Measurements from ENCODE around the gene LHPP. TPM values are rescaled to one million over a fixed set of nuclear protein-coding genes. Genes with fewer than 3 reads are reported as not detected.

LHPP gene
- total RNA-seq, 4 donors from 2014 or later, result 34.2 to 76.7 (median 38.2) TPM

GRCh38 chr10:124505279-124505678 lies 43.7 kb downstream of the LHPP start:
- no peaks in the 10 kb centered on the region for H3K4me1 ChIP-seq
- no peak for TF ChIP-seq POLR2A (IDR thresholded peaks at IDR 0.05)
- TF ChIP-seq, protein P1, sequence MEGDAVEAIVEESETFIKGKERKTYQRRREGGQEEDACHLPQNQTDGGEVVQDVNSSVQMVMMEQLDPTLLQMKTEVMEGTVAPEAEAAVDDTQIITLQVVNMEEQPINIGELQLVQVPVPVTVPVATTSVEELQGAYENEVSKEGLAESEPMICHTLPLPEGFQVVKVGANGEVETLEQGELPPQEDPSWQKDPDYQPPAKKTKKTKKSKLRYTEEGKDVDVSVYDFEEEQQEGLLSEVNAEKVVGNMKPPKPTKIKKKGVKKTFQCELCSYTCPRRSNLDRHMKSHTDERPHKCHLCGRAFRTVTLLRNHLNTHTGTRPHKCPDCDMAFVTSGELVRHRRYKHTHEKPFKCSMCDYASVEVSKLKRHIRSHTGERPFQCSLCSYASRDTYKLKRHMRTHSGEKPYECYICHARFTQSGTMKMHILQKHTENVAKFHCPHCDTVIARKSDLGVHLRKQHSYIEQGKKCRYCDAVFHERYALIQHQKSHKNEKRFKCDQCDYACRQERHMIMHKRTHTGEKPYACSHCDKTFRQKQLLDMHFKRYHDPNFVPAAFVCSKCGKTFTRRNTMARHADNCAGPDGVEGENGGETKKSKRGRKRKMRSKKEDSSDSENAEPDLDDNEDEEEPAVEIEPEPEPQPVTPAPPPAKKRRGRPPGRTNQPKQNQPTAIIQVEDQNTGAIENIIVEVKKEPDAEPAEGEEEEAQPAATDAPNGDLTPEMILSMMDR (IDR thresholded peaks at IDR 0.05), result no peak
- H3K4me3 ChIP-seq, result no peak overlapping the region
- DNase-seq, result no peak
- H3K27me3 ChIP-seq, result no peaks in the 10 kb centered on the region
- no peak overlapping the region for H3K27ac ChIP-seq
- peaks cover 0 to 3% (median 0%) of the 10 kb centered on the region in 4 donors for H3K9me3 ChIP-seq
- peaks cover 0 to 14% (median 0%) of the 10 kb centered on the region in 3 donors for H3K36me3 ChIP-seq

DNA sequence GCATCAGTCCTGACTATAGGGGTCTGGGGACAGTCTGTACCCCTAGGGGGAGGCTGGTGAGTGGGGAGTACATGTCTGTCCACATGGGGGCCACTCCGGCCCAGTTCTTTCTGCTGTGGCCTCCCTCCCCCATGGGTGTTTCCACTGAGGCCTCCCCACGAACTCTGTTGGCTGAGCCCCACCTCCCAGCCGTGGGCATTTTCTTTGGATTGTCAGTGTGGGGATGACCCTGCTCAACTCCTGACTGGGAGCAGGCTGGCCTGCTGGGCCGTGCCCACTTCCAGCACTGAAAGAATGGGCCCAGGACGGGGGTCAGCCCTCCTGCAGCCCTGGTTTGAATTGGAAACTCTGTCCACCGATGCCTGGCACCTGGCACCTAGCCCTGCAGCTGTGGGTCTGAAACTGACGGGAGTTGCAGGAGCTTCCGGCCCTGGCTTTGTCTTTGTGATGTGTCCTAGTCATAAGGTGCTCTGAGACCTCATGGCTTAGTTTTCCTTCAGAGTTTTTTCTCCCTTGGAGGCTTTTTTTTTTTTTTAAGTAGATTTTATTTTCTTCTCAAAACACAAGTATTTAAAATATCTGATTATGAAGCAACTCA lies 46.5 kb downstream of the LHPP start:
- no peak overlapping the region for H3K4me3 ChIP-seq
- H3K4me1 ChIP-seq, result no peaks in the 10 kb centered on the region
- H3K9me3 ChIP-seq, result no peaks in the 10 kb centered on the region
- peaks cover 0 to 7% (median 0%) of the 10 kb centered on the region in 3 donors for H3K36me3 ChIP-seq
- no peak overlapping the region for H3K27ac ChIP-seq
- H3K27me3 ChIP-seq, result no peaks in the 10 kb centered on the region
- TF ChIP-seq, protein P1 (IDR thresholded peaks at IDR 0.05), result no peak
- no peak for TF ChIP-seq POLR2A (IDR thresholded peaks at IDR 0.05)
- no peak for DNase-seq

GRCh38 chr10:124508907-124509454 lies 47.4 kb downstream of the LHPP start:
- Histone ChIP-seq H3K36me3 (peaks cover 0 to 7% (median 0%) of the 10 kb centered on the region in 3 donors), H3K9me3 (no peaks in the 10 kb centered on the region), H3K27me3 (no peaks in the 10 kb centered on the region), H3K4me1 (no peaks in the 10 kb centered on the region), H3K4me3 (no peak overlapping the region), H3K27ac (no peak overlapping the region)
- no peak for TF ChIP-seq POLR2A (IDR thresholded peaks at IDR 0.05)
- TF ChIP-seq, protein P1 (IDR thresholded peaks at IDR 0.05), result no peak
- no peak for DNase-seq

DNA sequence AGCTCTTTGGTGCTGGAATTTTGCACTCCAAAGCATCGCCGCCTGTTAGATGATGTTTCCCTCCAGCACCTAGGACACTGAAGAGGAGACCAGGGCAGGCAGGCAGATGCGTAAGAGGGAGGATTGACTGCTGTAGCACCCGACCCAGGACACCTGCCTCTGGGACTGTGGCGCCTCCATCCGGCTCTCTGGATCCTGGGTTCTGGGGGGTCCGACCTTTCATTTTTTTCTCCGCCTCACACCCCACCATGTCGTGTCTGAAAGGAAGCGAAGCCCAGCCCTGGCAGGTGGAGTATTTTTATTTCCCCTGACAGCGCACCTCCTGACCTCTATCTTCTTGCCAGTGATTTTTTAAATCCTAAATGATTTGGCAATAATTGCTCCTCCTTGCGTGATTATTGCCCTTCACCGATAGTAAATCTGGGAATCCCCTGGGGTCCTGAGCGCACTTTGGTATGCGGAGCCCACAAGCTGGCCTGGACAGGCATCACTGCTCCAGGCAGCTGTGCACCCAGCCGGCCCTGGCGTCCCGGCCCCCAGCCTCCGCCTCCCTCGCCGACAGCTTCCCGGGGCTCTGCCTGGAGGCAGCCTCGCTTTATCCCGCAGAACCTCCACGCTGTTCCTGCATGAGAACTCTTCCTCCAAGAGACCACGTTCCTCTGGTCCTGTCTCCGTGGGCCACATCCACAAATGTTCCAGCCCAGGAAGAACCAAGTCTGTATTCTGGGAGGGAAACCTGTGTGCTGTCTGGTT lies 48.4 kb downstream of the LHPP start:
- DNase-seq, result no peak
- Histone ChIP-seq H3K4me1 (no peaks in the 10 kb centered on the region), H3K27ac (no peak overlapping the region), H3K4me3 (no peak overlapping the region), H3K9me3 (no peaks in the 10 kb centered on the region), H3K36me3 (peaks cover 0 to 7% (median 0%) of the 10 kb centered on the region in 3 donors), H3K27me3 (no peaks in the 10 kb centered on the region)
- TF ChIP-seq, protein P1 (IDR thresholded peaks at IDR 0.05), result no peak
- no peak for TF ChIP-seq POLR2A (IDR thresholded peaks at IDR 0.05)

GRCh38 chr10:124510759-124511158 lies 49.1 kb downstream of the LHPP start:
- Histone ChIP-seq H3K36me3 (peaks cover 0 to 7% (median 0%) of the 10 kb centered on the region in 3 donors), H3K27ac (no peak overlapping the region), H3K9me3 (no peaks in the 10 kb centered on the region), H3K4me3 (no peak overlapping the region), H3K4me1 (no peaks in the 10 kb centered on the region), H3K27me3 (no peaks in the 10 kb centered on the region)
- TF ChIP-seq POLR2A (IDR thresholded peaks at IDR 0.05), result no peak
- no peak for DNase-seq

Data from Peyer's patch (tissue), 4 donors.